Ectodermal cell (in vitro differentiated cells): ENCODE measurements around the gene KCNB1.

Experiments
- H3K27ac ChIP-seq: 2 replicates; pipeline ENCODE4 v1.7.0; 2013; ENCODE audit warnings: mild to moderate bottlenecking, low read depth, low read length; ENCODE audit not compliant: insufficient read depth, poor library complexity, severe bottlenecking
- H3K27me3 ChIP-seq: 2 replicates; pipeline ENCODE4 v1.7.0; 2013; ENCODE audit warnings: mild to moderate bottlenecking, low read length; ENCODE audit not compliant: insufficient read depth, control insufficient read depth, poor library complexity, severe bottlenecking
- H3K36me3 ChIP-seq: one replicate; pipeline ENCODE4 v1.7.0; 2013; ENCODE audit warnings: low read length; ENCODE audit not compliant: control insufficient read depth, insufficient read depth
- H3K4me1 ChIP-seq: one replicate; pipeline ENCODE4 v1.7.0; 2013; ENCODE audit warnings: low read length; ENCODE audit not compliant: control insufficient read depth, insufficient read depth
- H3K4me3 ChIP-seq: 2 replicates; pipeline ENCODE4 v1.7.0; 2013; ENCODE audit warnings: low read depth, low read length, control low read depth; ENCODE audit not compliant: insufficient read depth
- H3K9me3 ChIP-seq: 2 replicates; pipeline ENCODE4 v1.7.0; 2013; ENCODE audit warnings: mild to moderate bottlenecking, low read length, moderate library complexity; ENCODE audit not compliant: control insufficient read depth
- WGBS, 2 experiments: methylation state at CpG; one replicate each; pipeline ENCODE4 v1.1.7; 2013; ENCODE audit warnings: missing lambda C conversion rate in 2 of 2; 5-methylcytosine and 5-hydroxymethylcytosine counted together

The KCNB1 gene

DNA sequence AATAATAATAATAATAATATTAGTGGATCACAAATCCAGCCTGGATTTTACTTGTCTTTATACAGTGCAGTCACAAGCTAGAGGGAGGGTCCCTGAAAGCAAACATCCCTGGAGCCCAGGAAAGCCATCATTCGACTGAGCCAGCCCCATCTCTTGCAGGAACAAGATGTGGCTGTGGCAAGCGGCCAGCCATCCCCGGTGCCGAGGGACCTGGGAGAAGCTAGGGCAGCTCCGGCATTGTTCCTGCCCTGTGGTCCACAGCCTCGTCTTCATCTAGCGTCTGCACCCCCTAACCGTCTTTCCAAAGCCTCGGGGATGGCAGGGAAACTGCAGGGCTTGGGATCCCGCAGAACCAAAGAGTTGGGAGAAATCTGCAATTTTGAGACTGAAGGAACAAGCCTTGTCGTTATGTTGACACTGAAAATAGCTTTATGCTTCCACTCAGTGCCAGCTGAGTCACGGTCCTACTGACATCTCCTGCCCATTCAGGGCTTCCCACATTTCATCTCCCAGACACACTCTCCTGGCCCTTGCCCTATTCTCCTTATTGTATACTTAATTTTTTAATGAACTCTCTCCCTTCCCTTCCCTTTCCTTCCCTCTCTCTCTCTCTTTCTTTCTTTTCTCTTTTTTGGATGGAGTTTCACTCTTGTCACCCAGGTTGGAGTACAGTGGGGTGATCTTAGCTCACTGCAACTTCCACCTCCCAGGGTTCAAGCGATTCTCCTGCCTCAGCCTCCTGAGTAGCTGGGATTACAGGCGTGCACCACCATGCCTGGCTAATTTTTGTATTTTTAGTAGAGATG is 142.1 kb downstream of the KCNB1 start:
- no peaks in the 10 kb centered on the region for H3K9me3 ChIP-seq
- WGBS, 2 experiments, result 89 to 91% methylated on average over 14 of the region's 14 CpGs
- H3K27ac ChIP-seq, result no peak overlapping the region
- no peaks in the 10 kb centered on the region for H3K4me1 ChIP-seq
- no peak overlapping the region for H3K4me3 ChIP-seq
- H3K27me3 ChIP-seq, result no peaks in the 10 kb centered on the region
- H3K36me3 ChIP-seq, result no peaks in the 10 kb centered on the region

DNA sequence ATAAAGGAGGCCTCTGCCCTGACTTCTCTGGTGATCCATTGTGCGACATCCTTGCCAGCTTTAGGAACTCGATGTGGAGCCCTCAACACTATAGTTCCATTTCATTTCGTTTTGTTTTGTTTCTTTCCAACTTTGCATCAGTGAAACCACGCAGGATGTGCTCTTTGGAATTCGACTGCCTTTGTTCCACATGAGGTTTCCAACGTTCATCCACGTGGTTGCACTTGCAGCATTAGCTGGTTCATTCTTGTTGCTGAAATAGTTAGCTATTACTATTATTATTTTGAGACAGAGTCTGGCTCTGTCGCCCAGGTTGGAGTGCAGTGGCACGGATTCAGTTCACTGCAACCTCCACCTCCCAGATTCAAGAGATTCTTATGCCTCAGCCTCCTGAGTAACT is 143.3 kb downstream of the KCNB1 start:
- no peak overlapping the region for H3K4me3 ChIP-seq
- WGBS, 2 experiments, result 86% methylated on average over 9 of the region's 9 CpGs

DNA sequence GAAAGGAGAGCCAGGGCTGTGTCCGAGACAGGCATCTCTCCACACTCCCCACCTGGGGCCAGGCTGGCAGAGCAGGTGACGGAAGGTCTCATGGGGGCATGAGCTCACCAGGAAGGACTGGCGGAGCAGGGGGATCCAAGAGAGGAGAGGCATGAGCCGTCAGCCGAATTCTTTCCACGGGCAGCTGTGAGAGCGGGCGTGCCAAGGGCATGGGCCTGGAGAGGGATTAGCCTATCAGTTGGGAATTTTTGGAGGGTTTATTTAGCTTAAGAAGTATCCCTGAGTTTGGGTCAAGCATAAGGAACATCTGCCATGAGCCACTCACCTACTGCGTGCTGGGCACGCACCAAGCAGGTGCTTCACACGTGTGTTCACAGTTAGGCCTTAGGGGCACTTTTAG is 144.4 kb downstream of the KCNB1 start:
- Histone ChIP-seq H3K27me3 (no peaks in the 10 kb centered on the region), H3K27ac (no peak overlapping the region), H3K4me3 (no peak overlapping the region), H3K36me3 (no peaks in the 10 kb centered on the region), H3K9me3 (no peaks in the 10 kb centered on the region), H3K4me1 (no peaks in the 10 kb centered on the region)
- WGBS, 2 experiments, result 93 to 96% methylated on average over 11 of the region's 11 CpGs

More for the DNA sequence above, 143.3 kb downstream of the KCNB1 start:
- no peak overlapping the region for H3K27ac ChIP-seq
- no peaks in the 10 kb centered on the region for H3K4me1 ChIP-seq
- no peaks in the 10 kb centered on the region for H3K36me3 ChIP-seq
- no peaks in the 10 kb centered on the region for H3K9me3 ChIP-seq
- no peaks in the 10 kb centered on the region for H3K27me3 ChIP-seq

DNA sequence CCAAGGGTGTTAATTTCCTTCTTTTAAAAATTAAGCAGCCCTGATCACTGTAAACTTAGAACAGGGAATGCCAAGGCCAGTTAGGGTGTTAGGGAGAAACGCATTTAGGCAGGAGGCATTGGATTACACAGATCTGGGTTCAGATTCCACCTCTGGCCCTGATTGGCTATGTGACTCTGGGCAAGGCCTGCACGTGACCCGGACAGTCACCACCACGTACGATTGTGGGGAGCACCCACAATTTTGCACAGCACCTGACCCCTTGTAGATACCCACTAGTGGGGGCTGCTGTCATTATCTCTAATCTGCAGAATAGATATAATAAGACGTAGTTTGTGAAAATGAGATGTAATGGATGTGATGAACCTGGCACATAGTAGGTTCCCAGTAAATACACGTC is 145.1 kb downstream of the KCNB1 start:
- WGBS, 2 experiments, result 85 to 91% methylated on average over 6 to 7 of the region's 7 CpGs
- Histone ChIP-seq H3K9me3 (no peaks in the 10 kb centered on the region), H3K27me3 (no peaks in the 10 kb centered on the region), H3K36me3 (no peaks in the 10 kb centered on the region), H3K4me3 (no peak overlapping the region), H3K27ac (no peak overlapping the region), H3K4me1 (no peaks in the 10 kb centered on the region)

DNA sequence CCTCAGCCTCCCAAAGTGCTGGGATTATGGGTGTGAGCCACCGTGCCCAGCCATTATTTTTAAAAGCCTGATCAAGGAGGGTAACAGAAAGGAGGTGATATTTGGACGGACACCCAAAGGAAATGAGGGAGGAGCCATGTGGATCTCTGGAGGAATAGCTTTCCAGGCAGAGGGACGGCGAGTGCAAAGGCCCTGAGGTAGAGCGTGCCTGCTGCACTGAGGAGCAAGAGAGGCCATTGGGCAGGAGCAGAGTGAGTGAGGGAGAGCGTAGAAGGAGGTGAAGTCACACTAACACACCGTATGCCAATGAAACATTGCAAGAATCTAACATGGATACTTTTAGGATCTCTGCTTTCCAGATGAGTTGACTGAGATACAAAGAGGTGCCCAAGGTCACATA is 145.7 kb downstream of the KCNB1 start:
- no peak overlapping the region for H3K4me3 ChIP-seq
- no peaks in the 10 kb centered on the region for H3K9me3 ChIP-seq
- no peak overlapping the region for H3K27ac ChIP-seq
- H3K36me3 ChIP-seq, result no peaks in the 10 kb centered on the region
- 90 to 92% methylated on average over 7 of the region's 7 CpGs for WGBS, 2 experiments
- H3K27me3 ChIP-seq, result no peaks in the 10 kb centered on the region
- no peaks in the 10 kb centered on the region for H3K4me1 ChIP-seq

DNA sequence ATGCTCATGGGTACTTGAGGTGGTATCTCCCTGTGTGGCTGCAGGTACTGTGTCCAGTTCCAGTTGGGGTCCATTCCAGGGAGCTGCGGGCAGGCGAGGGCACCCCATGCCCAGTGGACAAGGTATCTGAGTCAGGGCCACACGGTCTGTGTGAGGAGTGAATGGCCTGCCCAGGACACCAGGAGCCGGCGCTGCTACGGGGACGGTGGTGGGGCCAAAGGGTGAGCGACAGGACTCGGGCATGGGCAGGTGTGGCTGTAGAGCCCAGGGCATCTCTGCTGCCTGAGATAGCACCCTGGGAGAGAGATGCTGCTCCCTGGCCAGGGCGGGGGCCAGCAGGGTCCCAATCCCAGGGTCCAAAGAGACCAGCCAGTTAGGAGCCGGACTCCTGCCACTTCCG is 147.0 kb downstream of the KCNB1 start:
- H3K9me3 ChIP-seq, result no peaks in the 10 kb centered on the region
- WGBS, 2 experiments, result 96% methylated on average over 12 of the region's 12 CpGs
- H3K4me3 ChIP-seq, result no peak overlapping the region
- no peaks in the 10 kb centered on the region for H3K36me3 ChIP-seq
- no peak overlapping the region for H3K27ac ChIP-seq
- H3K27me3 ChIP-seq, result no peaks in the 10 kb centered on the region
- no peaks in the 10 kb centered on the region for H3K4me1 ChIP-seq

DNA sequence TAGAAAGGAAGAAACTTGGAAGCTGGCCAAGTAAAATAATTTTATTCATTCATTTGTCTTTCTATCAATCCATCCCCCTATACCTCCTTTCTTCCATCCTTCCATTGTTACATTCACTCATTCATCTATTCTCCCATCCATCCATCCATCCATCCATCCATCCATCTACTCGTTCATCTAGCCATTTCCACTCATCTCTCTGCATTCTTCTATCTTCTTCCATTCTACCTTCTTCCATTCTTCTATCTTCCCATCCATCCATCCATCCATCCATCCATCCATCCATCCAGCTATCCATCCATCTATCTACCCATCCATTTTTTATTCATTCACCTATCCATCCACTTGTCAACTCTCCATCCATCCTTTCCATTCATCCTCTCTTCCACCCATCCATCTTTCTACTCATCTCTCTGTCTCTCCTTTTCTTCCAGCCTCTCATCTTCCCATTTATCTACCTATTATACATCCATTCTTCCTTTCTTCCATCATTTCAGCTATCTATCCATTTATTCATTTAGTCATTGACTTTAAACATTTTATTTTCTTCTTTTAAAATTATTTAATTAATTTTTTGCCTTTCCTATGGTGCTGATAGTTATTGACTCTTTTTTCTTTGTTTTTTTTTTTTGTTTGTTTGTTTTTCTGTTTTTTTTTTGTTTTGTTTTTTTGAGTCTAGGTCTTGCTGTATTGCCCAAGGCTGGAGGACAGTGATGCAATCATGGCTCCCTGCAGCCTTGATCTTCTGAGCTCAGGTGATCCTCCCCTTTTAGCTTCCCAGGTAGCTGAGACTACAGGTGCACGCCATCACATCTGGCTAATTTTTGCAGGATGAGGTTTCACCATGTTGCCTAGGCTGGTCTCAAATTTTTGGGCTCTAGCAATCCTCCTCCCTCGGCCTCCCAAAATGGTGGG is 151.5 kb downstream of the KCNB1 start:
- WGBS, 2 experiments, result 82 to 86% methylated on average over 3 of the region's 3 CpGs
- H3K4me3 ChIP-seq, result no peak overlapping the region
- no peaks in the 10 kb centered on the region for H3K4me1 ChIP-seq
- H3K36me3 ChIP-seq, result no peaks in the 10 kb centered on the region
- no peaks in the 10 kb centered on the region for H3K27me3 ChIP-seq
- H3K27ac ChIP-seq, result no peak overlapping the region
- H3K9me3 ChIP-seq, result no peaks in the 10 kb centered on the region

DNA sequence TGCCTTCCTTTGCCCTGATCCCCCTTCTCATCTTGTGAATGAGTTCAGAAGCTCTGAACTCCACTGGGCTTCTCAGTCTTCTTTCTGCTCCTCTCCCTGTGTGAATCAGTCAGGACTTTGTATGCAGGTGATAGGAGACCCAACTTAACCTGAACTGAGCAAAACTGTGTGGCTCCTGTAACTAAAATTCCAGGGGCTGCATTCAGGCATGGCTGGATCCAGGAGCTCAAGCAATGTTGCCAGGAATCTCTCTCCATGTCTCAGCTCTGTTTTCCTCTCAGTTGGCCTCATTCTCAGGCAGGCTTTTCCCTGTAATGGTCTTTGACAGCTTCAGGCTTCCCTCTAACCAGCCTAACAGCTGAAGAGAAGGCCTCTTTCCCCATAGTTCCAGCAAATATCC is 153.7 kb downstream of the KCNB1 start:
- Histone ChIP-seq H3K4me3 (no peak overlapping the region), H3K36me3 (no peaks in the 10 kb centered on the region), H3K27me3 (no peaks in the 10 kb centered on the region), H3K4me1 (peaks cover 7% of the 10 kb centered on the region), H3K9me3 (no peaks in the 10 kb centered on the region), H3K27ac (no peak overlapping the region)

DNA sequence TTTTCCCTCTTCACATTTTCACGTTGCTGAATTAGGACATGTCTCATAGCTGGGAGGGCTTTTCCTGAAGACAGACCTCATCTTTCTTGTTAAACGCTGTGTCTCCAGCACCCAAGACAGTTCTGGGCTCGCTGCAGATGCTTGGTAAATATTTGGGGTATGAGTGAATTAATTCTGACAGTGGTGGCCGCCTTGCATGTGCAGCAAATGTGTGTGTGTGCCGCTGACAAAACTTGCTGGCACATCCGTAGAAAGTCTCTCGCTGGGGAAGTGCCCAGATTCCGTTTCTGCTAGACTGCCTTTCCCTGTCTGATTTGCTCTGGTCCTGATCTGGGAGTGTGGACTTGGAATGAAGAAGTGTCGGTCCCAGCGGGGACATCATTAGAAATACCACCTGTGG is 156.4 kb downstream of the KCNB1 start:
- H3K4me1 ChIP-seq, result peaks cover 8% of the 10 kb centered on the region
- peaks cover 4% of the 10 kb centered on the region for H3K27me3 ChIP-seq
- WGBS, 2 experiments, result 87 to 88% methylated on average over 10 of the region's 10 CpGs
- H3K4me3 ChIP-seq, result no peak overlapping the region
- H3K36me3 ChIP-seq, result no peaks in the 10 kb centered on the region
- no peak overlapping the region for H3K27ac ChIP-seq
- H3K9me3 ChIP-seq, result no peaks in the 10 kb centered on the region

DNA sequence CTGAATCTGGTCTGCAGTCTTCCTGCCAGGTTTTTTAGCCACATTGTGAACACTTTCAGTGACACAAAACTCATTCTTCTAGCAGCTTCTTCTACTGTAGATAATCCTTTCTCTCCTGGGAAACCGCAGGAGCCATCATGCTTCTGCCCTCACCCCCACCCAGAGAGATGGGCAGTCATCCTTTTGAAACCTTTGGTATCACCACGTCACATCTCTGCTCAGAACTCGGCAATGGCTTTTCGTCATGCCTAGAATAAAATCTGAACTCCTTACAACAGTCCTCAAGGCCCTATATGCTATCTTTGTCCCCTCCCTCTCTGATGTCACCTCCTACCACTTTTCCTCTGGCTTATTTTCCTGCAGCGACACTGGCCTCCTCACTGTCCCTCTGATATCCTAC is 158.2 kb downstream of the KCNB1 start:
- Histone ChIP-seq H3K4me3 (no peak overlapping the region), H3K27ac (no peak overlapping the region), H3K36me3 (no peaks in the 10 kb centered on the region), H3K27me3 (peaks cover 21% of the 10 kb centered on the region), H3K9me3 (no peaks in the 10 kb centered on the region), H3K4me1 (peaks cover 8% of the 10 kb centered on the region)
- 90 to 91% methylated on average over 5 of the region's 5 CpGs for WGBS, 2 experiments
